ENCODE measurements around the gene COPRS. TPM values are rescaled to one million over a fixed set of nuclear protein-coding genes. Genes with fewer than 3 reads are reported as not detected.

COPRS gene
- total RNA-seq, 1 experiment from 2014 or later, result 37.5 TPM

DNA sequence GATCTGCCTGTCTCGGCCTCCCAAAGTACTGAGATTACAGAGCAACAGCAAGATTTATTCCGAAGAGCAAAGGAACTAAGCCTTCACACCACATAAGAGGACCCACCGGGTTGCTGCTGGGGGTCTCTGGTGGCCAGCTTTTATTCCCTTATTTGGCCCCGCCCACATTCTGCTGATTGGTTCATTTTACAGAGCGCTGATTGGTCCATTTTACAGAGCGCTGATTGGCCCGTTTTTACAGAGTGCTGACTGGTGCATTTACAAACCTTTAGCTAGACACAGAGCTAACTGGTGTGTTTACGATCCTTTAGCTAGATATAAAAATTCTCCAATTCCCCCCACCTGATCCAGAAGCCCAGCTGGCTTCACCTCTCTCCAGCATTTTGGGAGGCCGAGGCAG is 26.3 kb downstream of the COPRS start (continued):
- TF ChIP-seq ZNF532 (CRISPR knock-in tag; IDR thresholded peaks at IDR 0.05; ENCODE audit: borderline replicate concordance) (no peak), ZNF121 (CRISPR knock-in tag; IDR thresholded peaks at IDR 0.05) (no peak), HMGA2 (CRISPR knock-in tag; IDR thresholded peaks at IDR 0.05) (no peak), E2F5 (CRISPR knock-in tag; IDR thresholded peaks at IDR 0.05) (no peak)

- no peaks in the 10 kb centered on the region for H3K4me1 Mint-ChIP-seq
- DNase-seq (ENCODE audit: low spot score), result no peak
- CTCF ChIA-PET, result interaction anchor here (0.7 to 5.1 kb wide), 3 partner anchors 10 to 78 kb away, joined by 3 to 27 read pairs (median 3); no protein-coding TSS in a partner anchor
- peaks cover 12% of the 10 kb centered on the region for H3K9me3 Mint-ChIP-seq
- no peak overlapping the region for H3K27ac Mint-ChIP-seq
- no peak for ATAC-seq
- H3K36me3 Mint-ChIP-seq, result no peaks in the 10 kb centered on the region; the same call in 1 of the 2 replicates
- no peaks in the 10 kb centered on the region; the same call in 1 of the 2 replicates for H3K27me3 Mint-ChIP-seq (ENCODE audit: low read depth)
- H3K4me3 Mint-ChIP-seq, result no peak overlapping the region
- POLR2A ChIA-PET, result no interaction called here
- TF ChIP-seq, protein P1, sequence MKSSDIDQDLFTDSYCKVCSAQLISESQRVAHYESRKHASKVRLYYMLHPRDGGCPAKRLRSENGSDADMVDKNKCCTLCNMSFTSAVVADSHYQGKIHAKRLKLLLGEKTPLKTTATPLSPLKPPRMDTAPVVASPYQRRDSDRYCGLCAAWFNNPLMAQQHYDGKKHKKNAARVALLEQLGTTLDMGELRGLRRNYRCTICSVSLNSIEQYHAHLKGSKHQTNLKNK (CRISPR knock-in tag; IDR thresholded peaks at IDR 0.05), result no peak
- TF ChIP-seq FOXK1 (CRISPR knock-in tag; IDR thresholded peaks at IDR 0.05) (no peak), ZNF232 (CRISPR knock-in tag; IDR thresholded peaks at IDR 0.05) (no peak), CREB1 (CRISPR knock-in tag; IDR thresholded peaks at IDR 0.05) (no peak), ZNF317 (CRISPR knock-in tag; IDR thresholded peaks at IDR 0.05; ENCODE audit: borderline replicate concordance, low read depth) (no peak), PRRX2 (CRISPR knock-in tag; IDR thresholded peaks at IDR 0.05) (no peak), RORB (CRISPR knock-in tag; IDR thresholded peaks at IDR 0.05) (no peak), SOX15 (CRISPR knock-in tag; IDR thresholded peaks at IDR 0.05) (no peak), MAX (CRISPR knock-in tag; IDR thresholded peaks at IDR 0.05) (no peak), ZNF138 (CRISPR knock-in tag; conservative IDR thresholded peaks at IDR 0.05) (no peak), GTF2I (CRISPR knock-in tag; conservative IDR thresholded peaks at IDR 0.05) (no peak), TP53 (CRISPR knock-in tag; IDR thresholded peaks at IDR 0.05) (no peak), SMAD4 (CRISPR knock-in tag; IDR thresholded peaks at IDR 0.05) (no peak), MYBL2 (CRISPR knock-in tag; IDR thresholded peaks at IDR 0.05) (no peak), E2F1 (CRISPR knock-in tag; IDR thresholded peaks at IDR 0.05) (no peak), NFYB (CRISPR knock-in tag; conservative IDR thresholded peaks at IDR 0.05; ENCODE audit: low read depth) (no peak)
- TF ChIP-seq, protein P2, sequence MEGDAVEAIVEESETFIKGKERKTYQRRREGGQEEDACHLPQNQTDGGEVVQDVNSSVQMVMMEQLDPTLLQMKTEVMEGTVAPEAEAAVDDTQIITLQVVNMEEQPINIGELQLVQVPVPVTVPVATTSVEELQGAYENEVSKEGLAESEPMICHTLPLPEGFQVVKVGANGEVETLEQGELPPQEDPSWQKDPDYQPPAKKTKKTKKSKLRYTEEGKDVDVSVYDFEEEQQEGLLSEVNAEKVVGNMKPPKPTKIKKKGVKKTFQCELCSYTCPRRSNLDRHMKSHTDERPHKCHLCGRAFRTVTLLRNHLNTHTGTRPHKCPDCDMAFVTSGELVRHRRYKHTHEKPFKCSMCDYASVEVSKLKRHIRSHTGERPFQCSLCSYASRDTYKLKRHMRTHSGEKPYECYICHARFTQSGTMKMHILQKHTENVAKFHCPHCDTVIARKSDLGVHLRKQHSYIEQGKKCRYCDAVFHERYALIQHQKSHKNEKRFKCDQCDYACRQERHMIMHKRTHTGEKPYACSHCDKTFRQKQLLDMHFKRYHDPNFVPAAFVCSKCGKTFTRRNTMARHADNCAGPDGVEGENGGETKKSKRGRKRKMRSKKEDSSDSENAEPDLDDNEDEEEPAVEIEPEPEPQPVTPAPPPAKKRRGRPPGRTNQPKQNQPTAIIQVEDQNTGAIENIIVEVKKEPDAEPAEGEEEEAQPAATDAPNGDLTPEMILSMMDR (IDR thresholded peaks at IDR 0.05), result no peak
- TF ChIP-seq, protein P3, sequence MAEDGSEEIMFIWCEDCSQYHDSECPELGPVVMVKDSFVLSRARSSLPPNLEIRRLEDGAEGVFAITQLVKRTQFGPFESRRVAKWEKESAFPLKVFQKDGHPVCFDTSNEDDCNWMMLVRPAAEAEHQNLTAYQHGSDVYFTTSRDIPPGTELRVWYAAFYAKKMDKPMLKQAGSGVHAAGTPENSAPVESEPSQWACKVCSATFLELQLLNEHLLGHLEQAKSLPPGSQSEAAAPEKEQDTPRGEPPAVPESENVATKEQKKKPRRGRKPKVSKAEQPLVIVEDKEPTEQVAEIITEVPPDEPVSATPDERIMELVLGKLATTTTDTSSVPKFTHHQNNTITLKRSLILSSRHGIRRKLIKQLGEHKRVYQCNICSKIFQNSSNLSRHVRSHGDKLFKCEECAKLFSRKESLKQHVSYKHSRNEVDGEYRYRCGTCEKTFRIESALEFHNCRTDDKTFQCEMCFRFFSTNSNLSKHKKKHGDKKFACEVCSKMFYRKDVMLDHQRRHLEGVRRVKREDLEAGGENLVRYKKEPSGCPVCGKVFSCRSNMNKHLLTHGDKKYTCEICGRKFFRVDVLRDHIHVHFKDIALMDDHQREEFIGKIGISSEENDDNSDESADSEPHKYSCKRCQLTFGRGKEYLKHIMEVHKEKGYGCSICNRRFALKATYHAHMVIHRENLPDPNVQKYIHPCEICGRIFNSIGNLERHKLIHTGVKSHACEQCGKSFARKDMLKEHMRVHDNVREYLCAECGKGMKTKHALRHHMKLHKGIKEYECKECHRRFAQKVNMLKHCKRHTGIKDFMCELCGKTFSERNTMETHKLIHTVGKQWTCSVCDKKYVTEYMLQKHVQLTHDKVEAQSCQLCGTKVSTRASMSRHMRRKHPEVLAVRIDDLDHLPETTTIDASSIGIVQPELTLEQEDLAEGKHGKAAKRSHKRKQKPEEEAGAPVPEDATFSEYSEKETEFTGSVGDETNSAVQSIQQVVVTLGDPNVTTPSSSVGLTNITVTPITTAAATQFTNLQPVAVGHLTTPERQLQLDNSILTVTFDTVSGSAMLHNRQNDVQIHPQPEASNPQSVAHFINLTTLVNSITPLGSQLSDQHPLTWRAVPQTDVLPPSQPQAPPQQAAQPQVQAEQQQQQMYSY (CRISPR knock-in tag; IDR thresholded peaks at IDR 0.05), result no peak
- TF ChIP-seq, protein P4, sequence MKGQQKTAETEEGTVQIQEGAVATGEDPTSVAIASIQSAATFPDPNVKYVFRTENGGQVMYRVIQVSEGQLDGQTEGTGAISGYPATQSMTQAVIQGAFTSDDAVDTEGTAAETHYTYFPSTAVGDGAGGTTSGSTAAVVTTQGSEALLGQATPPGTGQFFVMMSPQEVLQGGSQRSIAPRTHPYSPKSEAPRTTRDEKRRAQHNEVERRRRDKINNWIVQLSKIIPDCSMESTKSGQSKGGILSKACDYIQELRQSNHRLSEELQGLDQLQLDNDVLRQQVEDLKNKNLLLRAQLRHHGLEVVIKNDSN (CRISPR knock-in tag; IDR thresholded peaks at IDR 0.05), result no peak
These were observed 27.8 kb downstream of the COPRS start for GRCh38 chr17:31830971-31831858.
